ENCODE measurements around the gene ENDOD1. TPM values are rescaled to one million over a fixed set of nuclear protein-coding genes. Genes with fewer than 3 reads are reported as not detected.

ENDOD1 gene
- total RNA-seq, 1 donor from 2014 or later, result 12.3 TPM

GRCh38 chr11:95155385-95155784, 65.7 kb downstream of the ENDOD1 start:
- peaks cover 6% of the 10 kb centered on the region for H3K9me3 Mint-ChIP-seq
- peaks cover 27% of the 10 kb centered on the region for H3K4me1 Mint-ChIP-seq
- no peak for DNase-seq (ENCODE audit: low read depth, low spot score)
- no peak overlapping the region for H3K4me3 Mint-ChIP-seq
- peak overlapping the region; percentile 68 for H3K27ac Mint-ChIP-seq (ENCODE audit: unreplicated experiment)
- H3K27me3 Mint-ChIP-seq (ENCODE audit: low read depth), result peaks cover under 1% of the 10 kb centered on the region
- TF ChIP-seq, protein P1, sequence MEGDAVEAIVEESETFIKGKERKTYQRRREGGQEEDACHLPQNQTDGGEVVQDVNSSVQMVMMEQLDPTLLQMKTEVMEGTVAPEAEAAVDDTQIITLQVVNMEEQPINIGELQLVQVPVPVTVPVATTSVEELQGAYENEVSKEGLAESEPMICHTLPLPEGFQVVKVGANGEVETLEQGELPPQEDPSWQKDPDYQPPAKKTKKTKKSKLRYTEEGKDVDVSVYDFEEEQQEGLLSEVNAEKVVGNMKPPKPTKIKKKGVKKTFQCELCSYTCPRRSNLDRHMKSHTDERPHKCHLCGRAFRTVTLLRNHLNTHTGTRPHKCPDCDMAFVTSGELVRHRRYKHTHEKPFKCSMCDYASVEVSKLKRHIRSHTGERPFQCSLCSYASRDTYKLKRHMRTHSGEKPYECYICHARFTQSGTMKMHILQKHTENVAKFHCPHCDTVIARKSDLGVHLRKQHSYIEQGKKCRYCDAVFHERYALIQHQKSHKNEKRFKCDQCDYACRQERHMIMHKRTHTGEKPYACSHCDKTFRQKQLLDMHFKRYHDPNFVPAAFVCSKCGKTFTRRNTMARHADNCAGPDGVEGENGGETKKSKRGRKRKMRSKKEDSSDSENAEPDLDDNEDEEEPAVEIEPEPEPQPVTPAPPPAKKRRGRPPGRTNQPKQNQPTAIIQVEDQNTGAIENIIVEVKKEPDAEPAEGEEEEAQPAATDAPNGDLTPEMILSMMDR (conservative IDR thresholded peaks at IDR 0.05), result no peak
- H3K36me3 Mint-ChIP-seq (ENCODE audit: low read depth), result no peaks in the 10 kb centered on the region

GRCh38 chr11:95156133-95156721, 66.6 kb downstream of the ENDOD1 start:
- no peak for DNase-seq (ENCODE audit: low read depth, low spot score)
- no peak overlapping the region for H3K27ac Mint-ChIP-seq (ENCODE audit: unreplicated experiment)

GRCh38 chr11:95156916-95157541, 67.4 kb downstream of the ENDOD1 start:
- H3K4me3 Mint-ChIP-seq, result no peak overlapping the region
- H3K36me3 Mint-ChIP-seq (ENCODE audit: low read depth), result no peaks in the 10 kb centered on the region
- peaks cover 28% of the 10 kb centered on the region for H3K4me1 Mint-ChIP-seq
- H3K27ac Mint-ChIP-seq (ENCODE audit: unreplicated experiment), result no peak overlapping the region
- H3K27me3 Mint-ChIP-seq (ENCODE audit: low read depth), result no peaks in the 10 kb centered on the region
- H3K9me3 Mint-ChIP-seq, result peaks cover 6% of the 10 kb centered on the region
- TF ChIP-seq, protein P1 (conservative IDR thresholded peaks at IDR 0.05), result no peak
- no peak for DNase-seq (ENCODE audit: low read depth, low spot score)

More at GRCh38 chr11:95156133-95156721, 66.6 kb downstream of the ENDOD1 start:
- Mint-ChIP-seq H3K27me3 (ENCODE audit: low read depth) (no peaks in the 10 kb centered on the region), H3K36me3 (ENCODE audit: low read depth) (no peaks in the 10 kb centered on the region), H3K9me3 (peaks cover 6% of the 10 kb centered on the region), H3K4me1 (peaks cover 30% of the 10 kb centered on the region), H3K4me3 (no peak overlapping the region)
- TF ChIP-seq, protein P1 (conservative IDR thresholded peaks at IDR 0.05), result no peak

- no peak overlapping the region for H3K4me3 Mint-ChIP-seq
- no peaks in the 10 kb centered on the region for H3K36me3 Mint-ChIP-seq (ENCODE audit: low read depth)
- H3K9me3 Mint-ChIP-seq, result peaks cover 6% of the 10 kb centered on the region
- peaks cover 26% of the 10 kb centered on the region for H3K4me1 Mint-ChIP-seq
- DNase-seq (ENCODE audit: low read depth, low spot score), result no peak
- no peak overlapping the region for H3K27ac Mint-ChIP-seq (ENCODE audit: unreplicated experiment)
- H3K27me3 Mint-ChIP-seq (ENCODE audit: low read depth), result no peaks in the 10 kb centered on the region
- TF ChIP-seq, protein P1 (conservative IDR thresholded peaks at IDR 0.05), result no peak
Measured at GRCh38 chr11:95157824-95158223, 68.2 kb downstream of the ENDOD1 start.

- no peak for DNase-seq (ENCODE audit: low read depth, low spot score)
- TF ChIP-seq, protein P1 (conservative IDR thresholded peaks at IDR 0.05), result no peak
- H3K27me3 Mint-ChIP-seq (ENCODE audit: low read depth), result no peaks in the 10 kb centered on the region
- no peak overlapping the region for H3K27ac Mint-ChIP-seq (ENCODE audit: unreplicated experiment)
- H3K36me3 Mint-ChIP-seq (ENCODE audit: low read depth), result no peaks in the 10 kb centered on the region
- peaks cover 20% of the 10 kb centered on the region for H3K4me1 Mint-ChIP-seq
- H3K4me3 Mint-ChIP-seq, result no peak overlapping the region
- H3K9me3 Mint-ChIP-seq, result peaks cover 4% of the 10 kb centered on the region
Measured at GRCh38 chr11:95161248-95161647, 71.6 kb downstream of the ENDOD1 start.
